NK-92 treated with Interleukin-12 subunit alpha and Interleukin-12 subunit beta, amount 100 ng/mL, for 24 hours (cell line): ENCODE results near the gene LRBA.
"Not testable (repeated sequence)": the region's sequence is repeated elsewhere in the genome, so short reads cannot be mapped to it uniquely, and the experiment has no call there.

ENCODE experiments used
- DNase-seq: peaks from one replicate; lab custom pipeline; 2025; lab: John Stamatoyannopoulos, UW

The LRBA gene

GRCh38 chr4:150940123-150940522 is 75.0 kb downstream of the LRBA start:
- no peak for DNase-seq

DNA sequence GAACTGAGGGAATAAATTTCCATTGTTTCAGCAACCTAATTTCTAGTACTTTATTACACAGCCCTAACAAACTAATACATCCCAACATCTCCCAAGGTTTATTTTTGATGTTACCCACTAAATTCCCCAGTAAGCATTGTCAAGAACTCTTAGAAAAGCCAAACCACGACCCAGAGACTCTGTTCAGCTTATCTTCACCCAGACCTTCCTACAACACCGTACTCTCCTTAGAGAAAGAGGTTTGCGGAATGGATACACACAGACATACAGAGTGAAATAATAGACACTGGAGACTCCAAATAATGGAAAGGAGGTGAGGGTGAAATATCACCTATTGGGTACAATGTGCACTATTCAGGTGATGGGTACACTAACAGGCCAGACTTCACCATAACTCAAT is 75.6 kb downstream of the LRBA start:
- DNase-seq: no peak

DNA sequence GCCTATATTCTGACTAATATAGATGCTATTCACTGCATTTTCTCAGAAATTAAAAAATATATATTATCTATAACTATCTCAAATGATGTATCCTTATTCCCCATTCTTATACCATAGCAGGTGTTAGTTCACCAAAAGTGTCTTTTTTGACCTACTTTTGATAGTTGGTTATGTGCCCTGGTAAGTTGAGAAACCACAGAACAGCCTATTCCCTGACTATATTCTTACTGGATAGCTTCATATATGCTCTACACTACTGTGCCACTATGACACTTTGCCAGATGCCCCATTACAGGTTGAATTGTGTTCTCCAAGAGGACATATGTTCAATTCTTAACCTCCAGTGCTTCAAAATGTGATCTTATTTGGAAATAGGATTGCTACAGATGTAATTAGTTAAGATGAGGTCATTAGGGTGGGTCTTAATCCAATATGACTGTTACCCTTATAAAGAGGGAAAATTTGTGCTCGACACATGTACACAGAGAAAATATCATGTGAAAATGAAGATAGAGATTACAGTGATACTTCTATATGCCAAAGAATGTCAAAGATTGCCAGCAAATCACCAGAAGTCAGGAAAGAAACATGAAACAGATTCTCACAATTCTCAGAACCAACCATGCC is 76.1 kb downstream of the LRBA start:
- no peak for DNase-seq

- DNase-seq: no peak
Observed at GRCh38 chr4:150938417-150938816, 76.7 kb downstream of the LRBA start.

GRCh38 chr4:150934022-150934421 is 81.1 kb downstream of the LRBA start:
- no peak for DNase-seq

DNA sequence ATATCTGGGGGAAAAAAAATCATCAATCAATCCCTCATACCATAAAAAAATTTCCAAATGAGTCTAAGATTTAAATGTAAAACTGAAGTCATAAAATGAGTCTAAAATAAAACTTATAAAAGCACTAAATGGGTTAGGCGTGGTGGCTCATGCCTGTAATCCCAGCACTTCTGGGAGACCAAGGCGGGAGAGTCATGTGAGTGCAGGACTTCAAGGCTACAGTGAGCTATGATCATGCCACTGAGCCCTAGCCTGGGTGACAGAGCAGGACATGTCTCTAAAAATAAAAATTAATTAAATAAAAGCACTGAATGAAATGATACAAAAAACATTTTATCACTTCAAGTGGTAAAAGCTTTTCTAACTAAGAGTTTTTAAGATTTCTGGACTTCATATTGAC is 83.3 kb downstream of the LRBA start:
- no peak for DNase-seq

DNA sequence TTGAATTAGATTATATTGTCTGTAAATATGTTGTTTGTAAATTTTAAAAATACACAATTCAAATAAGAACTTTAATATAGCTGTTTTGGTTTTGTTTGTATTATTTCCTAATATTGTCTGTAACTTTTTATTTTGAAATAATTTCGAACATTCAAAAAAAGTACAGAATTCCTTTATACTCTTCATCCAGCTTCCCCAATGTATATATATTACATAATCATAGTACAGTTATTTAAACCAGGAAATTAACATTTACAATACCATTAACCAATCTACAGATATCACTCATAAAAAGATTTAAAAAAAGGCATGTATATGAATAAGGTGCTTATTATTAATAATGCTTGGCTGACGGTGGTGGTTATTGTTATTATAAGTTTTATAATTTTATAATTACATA is 84.1 kb downstream of the LRBA start:
- no peak for DNase-seq

DNA sequence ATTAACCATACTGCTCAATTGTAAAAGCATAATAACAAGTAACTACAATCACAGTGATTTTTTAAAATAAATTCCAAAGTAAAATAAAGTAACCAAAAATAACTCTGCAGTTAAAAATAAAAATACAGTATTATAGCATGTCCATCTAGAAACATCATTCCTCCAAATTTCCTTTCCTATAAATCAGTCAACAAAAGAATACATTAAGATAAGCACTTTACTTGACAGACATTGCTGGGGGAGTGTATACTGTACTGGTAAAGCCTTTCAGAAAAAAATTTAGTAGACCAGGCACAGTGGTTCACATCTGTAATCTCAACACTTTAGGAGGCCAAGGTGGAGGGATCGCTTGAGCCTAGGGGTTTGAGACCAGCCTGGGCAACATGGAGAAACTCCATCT is 91.1 kb downstream of the LRBA start:
- DNase-seq: no peak

DNA sequence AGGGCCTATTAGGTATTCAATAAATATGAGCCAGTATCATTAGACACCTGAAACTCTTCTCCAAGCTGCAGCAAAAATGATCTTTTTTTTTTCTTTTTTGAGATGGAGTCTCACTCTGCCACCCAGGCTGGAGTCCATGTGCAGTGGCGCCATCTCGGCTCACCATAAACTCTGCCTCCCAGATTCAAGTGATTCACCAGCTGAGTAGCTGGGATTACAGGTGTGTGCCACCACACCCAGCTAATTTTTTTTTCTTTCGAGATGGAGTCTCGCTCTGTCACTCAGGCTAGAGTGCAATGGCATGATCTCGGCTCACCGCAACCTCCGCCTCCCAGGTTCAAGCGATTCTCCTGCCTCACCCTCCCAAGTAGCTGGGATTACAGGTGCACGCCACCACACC is 93.6 kb downstream of the LRBA start:
- not testable (repeated sequence) for DNase-seq

DNA sequence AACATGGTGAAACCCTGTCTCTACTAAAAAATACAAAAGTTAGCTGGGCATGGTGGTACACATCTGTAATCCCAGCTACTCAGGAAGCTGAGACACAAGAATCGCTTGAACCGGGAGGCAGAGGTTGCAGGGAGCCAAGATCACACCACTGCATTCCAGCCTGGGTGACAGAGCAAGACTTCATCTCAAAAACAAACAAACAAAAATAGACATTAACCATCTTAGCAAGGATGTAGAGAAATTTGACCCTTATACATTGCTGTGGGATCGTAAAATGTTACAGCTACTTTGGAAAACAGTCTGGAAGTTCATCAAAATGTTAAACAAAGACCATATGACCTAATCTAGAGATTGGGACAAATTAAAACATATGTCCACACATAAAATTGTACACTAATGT is 96.5 kb downstream of the LRBA start:
- DNase-seq: not testable (repeated sequence)

GRCh38 chr4:150911326-150911725 is 103.8 kb downstream of the LRBA start:
- DNase-seq: no peak

DNA sequence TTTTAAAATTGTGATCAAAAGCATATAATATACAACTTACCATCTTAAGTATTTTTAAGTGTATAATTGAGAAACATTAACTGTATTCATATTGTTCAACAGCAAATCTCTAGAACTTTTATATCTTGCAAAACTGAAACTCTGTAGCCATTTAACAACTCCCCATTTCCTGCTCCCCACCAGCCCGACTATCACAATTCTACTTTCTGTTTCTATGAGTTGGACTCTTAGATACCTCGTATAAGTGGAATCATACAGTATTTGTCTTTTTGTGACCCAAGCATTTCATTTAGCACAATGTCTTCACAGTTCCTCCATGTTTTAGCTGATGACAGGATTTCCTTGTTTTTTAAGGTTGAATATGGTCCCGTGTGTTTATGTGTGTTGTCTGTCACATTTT is 106.0 kb downstream of the LRBA start:
- DNase-seq: no peak

GRCh38 chr4:150906987-150907633 is 108.0 kb downstream of the LRBA start:
- DNase-seq: no peak

- no peak for DNase-seq
Observed at GRCh38 chr4:150904671-150905070, 110.4 kb downstream of the LRBA start.

GRCh38 chr4:150903603-150904002 is 111.5 kb downstream of the LRBA start:
- DNase-seq: no peak

DNA sequence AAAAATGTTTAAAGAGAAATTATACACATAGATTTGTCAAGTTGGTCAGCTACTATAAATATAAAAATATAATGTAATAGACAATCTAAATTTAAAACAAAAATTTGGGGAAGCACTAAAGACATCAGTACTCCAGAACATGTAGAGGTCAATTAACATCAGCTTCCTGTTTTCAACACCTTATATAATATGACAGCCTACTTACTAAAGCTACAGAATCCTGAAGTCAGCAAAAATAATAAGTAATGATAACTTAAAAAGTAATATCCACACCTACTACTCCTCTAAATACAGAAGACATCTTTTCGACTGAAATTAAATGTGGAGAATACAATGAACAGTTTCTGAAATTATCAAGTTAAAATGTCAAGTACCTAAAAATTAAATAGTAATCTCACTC is 118.6 kb downstream of the LRBA start:
- DNase-seq: no peak

DNA sequence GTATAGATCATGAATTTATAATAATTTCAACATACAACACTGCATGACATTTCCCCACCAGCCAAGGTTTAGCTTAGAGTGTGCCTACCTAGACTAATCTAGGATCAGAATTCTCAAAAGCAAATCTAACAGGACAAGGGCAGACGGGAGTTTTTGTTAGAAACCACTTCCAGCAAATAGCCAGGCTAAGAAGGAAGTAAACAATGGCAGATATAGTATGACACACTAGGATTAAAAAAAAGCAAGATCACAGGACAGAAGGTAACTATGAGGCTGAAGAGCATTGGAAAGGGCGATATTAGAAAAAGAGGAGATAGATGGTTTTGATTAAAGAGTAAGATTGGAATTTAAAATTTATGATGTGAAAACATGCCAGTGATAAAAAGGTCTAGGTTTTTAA is 124.8 kb downstream of the LRBA start:
- no peak for DNase-seq

GRCh38 chr4:150889306-150889705 is 125.8 kb downstream of the LRBA start:
- DNase-seq: no peak

DNA sequence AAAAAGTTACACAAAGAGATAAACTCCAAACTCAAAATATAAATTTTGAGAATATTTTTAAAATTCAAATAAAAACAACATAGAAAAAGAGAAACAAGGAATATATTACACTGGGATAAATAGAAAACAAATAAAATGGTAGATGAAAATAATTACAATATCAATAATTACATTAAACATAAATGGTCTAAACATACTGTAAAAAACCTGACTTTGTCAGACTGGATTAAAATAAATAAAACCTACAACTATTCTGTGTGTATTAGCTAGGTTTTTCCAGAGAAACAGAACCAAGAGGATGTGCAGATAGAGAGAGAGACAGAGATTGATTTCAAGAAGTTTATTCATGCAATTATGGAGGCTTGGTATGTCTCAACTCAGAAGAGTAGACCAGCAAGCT is 126.5 kb downstream of the LRBA start:
- DNase-seq: no peak

- DNase-seq: no peak
Observed at GRCh38 chr4:150888217-150888616, 126.9 kb downstream of the LRBA start.

DNA sequence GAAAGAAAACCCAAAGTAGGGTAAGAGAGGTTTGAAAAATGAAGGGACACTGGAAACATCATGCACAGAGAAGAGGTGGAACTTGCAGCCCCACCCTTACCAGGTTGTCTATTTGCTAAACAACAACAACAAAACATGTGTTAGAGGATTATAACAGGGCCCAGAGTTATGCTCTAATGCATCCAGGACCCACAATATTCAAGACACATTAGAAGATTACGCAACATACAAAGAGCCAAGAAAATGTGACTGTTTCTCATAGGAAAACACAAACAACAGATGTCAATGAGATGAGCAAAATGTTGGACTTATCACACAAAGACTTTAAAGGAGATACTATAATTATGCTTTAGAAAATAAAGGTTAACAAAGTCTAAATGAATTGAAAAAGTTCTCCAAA is 128.5 kb downstream of the LRBA start:
- DNase-seq: no peak

GRCh38 chr4:150884625-150885024 is 130.5 kb downstream of the LRBA start:
- no peak for DNase-seq

- no peak for DNase-seq
Observed at GRCh38 chr4:150875367-150875766, 139.7 kb downstream of the LRBA start.
